ENCODE results near the gene REEP1.

GRCh38 chr2:86338778-86339295, 1.4 kb upstream of the REEP1 start:
- TF ChIP-seq POLR2A (IDR thresholded peaks at IDR 0.05) (no peak), CTCF (IDR thresholded peaks at IDR 0.05) (no peak)
